ENCODE measurements around the gene ABT1. TPM values are rescaled to one million over a fixed set of nuclear protein-coding genes. Genes with fewer than 3 reads are reported as not detected.

The ABT1 gene
- total RNA-seq, 1 donor from 2014 or later, result 10.9 TPM

DNA sequence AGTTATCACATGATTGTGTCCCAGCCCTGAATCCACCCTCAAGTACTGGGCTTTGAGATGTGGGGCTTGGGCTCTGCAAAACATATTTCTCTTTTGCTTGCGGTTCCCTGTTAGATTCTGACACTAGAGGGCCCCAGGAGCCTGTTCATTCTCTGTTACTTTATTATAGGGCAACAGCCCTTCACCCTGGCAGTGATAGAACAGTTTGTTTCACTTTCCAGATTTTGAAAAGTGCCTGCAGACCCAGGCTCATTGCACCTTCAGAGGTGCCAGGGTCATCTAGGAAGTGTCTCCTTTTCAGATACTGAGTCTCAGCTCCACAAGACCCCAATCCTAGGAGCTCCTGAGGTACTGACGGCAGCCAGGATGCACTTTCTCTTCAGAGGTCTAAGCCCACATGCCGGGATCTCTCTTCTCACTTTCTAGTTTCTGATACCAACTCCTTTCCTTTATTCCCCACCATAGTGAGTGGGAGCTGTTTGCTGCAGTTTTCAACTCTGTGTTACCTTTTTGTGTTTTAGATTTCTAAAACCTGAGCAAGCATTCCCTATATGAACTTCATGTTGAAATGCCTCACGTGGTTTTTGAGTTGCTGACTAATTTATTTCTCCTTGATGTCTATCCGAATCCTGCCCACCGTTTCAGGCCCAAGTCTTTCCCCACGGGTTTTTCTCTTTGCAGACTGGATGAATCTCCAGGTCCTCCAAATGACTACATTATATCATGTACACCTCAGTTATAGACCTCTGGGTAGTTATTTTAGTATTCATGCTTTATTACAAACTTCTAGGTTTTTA, 10.9 kb downstream of the ABT1 start:
- no peak for DNase-seq

DNA sequence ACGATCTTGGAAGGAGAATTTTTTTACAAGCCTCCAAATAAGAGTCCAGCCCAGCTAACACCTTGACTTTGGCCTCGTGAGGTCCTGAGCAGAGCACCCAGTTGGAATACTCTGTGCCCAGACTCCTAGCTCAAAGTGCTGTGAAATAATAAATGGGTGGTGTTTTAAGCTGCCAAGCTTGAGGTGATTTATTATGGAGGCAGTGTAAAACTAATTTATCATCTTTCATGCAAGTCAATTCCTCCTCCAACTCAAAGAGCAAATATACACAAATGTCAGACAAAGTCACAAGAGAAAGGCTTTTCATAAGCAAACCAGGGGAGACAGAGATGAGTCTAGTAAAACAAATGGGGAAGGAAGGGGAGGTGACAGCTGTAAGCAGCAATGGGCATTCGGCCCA, 12.7 kb downstream of the ABT1 start:
- no peak for DNase-seq

DNA sequence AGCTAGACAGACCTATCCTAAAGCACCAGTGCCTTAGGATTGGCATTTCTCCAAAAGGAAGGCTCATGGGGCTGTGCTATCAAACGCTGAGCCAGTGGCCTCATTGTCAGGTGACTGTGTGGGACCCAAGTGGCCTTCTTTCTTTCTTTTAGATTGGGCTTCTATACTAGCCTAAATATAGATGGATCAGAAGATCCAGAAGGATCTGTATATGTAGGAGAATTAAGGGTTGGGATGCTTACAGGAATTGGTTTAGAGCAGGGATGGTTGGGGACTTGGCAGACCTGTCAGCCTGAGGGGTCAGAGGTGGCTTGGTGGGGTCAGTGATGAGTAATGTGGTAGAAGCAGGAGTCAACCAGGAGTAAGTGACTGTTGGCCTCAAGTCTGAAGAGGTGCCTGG, 14.8 kb downstream of the ABT1 start:
- DNase-seq, result no peak

DNA sequence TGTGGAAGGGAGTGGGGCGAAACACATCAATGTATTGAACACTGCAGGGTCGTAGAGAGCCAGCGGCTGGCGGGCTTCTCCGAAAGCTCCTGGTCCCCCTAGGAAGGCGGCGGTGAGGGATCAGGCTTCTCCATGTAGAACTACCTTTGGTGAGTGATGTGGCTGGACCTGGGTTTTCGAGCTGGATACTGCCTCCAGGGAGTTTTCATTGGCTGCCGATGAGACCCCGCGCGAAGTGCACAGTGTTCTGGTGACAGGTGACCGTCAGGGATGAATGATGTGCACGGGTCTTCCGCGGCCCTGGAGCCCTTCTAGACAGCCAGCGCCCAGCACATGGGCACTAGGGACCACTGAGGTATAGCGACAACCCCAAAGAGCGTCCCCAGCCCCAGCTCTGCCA, 16.4 kb downstream of the ABT1 start:
- no peak for DNase-seq

DNA sequence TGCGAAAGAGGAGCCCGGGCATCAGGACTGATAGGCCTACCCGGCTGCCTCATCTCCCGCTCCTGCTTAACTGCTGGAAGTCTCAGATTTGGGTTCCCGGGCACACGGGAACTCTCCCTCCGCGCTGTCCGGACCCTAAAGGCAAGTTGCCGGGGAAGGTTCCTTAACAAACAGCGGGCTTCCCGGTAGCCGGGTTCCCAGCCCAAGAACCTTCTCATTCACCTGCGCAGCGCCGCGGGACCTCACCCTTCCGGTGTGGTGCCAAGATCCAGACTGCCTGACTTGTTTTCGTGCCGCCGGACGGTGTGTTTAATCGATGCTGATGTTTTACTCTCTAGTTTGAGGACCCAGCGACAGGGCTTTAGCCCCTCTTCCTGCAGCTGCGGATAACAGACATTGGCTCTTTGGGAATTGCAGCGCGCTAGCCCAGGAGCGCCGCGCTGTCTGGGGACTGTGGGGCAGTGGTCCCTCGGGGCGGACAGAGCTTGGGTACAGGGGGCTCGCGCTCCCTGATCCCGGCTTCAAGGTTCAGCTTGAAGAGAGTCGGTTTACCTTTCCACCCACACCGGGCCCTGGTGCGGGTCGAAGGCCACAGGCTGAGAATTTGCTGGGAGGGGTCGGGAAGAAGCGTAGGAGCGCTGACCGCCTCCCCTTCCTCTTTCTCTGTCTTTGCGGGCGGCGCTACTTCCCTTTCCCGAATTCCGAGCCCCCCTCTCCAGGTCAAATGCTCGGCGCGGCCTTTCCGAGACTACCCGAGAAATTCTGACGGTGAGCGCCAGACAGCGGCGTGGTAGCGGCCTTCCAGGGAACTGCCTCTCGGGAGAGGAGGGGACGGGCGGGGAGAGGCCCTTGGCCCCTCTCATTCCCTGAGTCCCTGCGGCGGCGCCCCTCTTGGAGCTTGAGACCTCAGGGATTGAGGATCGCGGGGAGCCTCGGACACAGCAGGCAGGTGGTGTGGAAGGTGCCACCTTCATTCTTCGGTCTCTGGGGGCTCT, 17.2 kb downstream of the ABT1 start:
- DNase-seq, result no peak

DNA sequence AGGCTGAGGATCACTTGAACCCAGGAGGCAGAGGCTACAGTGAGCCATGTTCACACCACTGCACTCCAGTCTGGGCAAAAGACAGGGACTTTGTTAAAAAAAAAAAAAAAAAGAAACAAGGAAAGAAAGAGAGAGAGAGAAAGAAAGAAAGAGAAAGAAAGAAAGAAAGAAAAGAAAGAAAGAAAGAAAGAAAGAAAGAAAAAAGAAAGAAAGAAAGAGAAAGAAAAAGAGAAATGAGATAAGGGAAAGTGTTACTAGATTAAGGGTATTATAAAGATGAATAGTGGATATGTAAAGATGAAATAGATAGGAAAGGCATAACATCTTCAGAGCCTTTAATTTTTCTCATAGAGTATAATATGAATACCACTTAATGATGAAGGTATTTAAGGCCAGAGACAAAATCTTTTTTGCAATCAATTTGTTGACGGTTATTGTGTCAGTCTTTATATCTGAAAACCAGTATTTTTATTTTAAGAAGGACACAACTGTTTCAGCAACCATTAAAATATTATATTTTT, 26.6 kb downstream of the ABT1 start:
- DNase-seq, result no peak

DNA sequence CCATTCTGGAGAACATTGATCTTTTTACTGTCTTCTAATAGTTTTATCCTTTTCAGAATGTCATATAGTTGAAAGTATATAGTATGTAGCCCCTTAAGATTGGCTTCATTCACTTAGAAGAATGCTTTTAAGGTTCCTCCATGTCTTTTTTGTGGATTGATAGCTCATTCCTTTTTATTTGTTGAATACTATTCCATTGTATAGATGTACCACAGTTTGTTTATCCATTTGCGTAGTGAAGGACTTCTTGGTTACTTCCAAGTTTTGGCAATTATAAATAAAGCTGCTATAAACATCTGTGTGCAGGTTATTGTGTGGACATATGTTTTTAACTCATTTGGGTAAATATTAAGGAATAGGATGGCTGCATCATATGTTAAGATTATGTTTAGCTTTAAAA, 27.8 kb downstream of the ABT1 start:
- no peak for DNase-seq

DNA sequence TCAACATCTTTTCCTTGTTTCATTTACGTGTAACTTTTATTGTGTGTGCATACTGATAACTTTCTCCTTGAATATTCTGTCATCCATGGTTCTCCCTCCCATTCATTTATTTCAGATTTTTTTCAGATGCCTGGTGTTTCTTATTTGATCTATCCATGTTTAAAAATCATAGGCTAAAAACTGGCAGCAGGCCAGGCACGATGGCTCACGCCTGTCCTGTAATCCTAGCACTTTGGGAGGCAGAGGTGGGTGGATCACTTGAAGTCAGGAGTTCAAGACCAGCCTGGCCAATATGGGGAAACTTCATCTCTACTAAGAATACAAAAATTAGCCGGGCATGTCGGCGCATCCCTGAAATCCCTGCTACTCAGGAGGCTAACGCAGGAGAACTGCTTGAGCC, 31.1 kb downstream of the ABT1 start:
- DNase-seq, result no peak

DNA sequence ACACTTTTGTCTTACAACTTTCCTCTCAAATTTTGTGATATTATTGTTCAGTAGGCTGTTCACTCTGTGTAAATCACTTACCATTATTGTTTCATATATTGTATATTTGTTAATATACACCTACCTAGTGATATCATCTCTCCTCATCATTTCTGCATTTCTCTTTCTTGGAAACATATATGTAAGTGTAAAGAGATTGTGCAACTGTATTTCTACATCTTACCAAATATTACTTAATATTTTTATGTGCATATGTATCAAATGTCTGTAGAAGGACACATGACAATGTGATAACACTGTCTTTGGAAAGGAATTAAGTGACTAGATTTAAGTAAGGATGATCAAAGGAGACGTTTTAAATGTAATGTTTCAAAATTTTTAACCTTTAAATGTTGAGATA, 32.6 kb downstream of the ABT1 start:
- no peak for DNase-seq

DNA sequence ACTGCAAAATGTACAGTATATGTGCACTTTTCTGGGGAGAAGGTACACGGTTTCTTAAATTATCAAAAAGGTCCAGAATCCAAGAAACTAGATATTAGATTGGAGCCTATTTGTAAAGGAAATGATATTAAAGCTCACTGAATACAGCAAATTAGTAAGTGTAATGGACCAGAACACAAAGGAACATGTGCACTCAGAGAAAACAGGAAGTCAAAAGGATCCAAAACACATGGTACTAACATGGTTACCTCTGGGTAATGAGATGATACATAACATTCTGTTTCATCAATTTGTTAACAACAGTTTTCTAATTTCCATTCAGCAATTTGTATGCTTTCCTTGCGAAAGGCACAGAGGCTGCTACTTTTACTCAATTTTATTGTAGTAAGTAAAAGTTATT, 44.1 kb downstream of the ABT1 start:
- DNase-seq, result no peak

DNA sequence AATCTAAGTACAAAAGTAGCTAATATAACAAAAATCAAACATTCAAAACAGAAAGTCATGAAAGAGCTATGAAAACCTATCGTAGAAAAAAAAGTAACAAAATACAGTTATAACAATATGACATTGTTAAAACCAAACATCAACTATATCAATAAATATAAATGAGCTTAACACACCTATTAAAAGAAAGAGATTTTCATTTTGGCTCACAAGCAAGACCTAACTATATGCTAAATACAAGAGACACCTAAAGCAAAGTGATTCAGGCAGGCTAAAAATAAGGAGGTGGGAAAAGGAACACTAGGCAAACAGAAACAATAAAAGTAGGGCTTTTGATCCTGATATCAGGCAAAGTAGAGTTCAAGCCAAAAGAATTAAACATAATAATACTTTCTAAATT, 49.3 kb downstream of the ABT1 start:
- no peak for DNase-seq

Other genes with a start within 250 kb of the ABT1 start
- 2.3 TPM for gene BTN3A2, start 231.8 kb upstream of the ABT1 start, total RNA-seq
- gene BTN2A2, start 213.8 kb upstream of the ABT1 start, total RNA-seq, result 4.2 TPM
- 17.5 TPM for gene BTN3A1, start 194.7 kb upstream of the ABT1 start, total RNA-seq
- gene BTN3A3, start 156.4 kb upstream of the ABT1 start, total RNA-seq, result 2.8 TPM
- 13.1 TPM for gene BTN2A1, start 139.0 kb upstream of the ABT1 start, total RNA-seq
- gene BTN1A1, start 96.7 kb upstream of the ABT1 start, total RNA-seq, result not detected
- gene HMGN4, start 58.6 kb upstream of the ABT1 start, total RNA-seq, result 65.8 TPM
- 46.5 TPM for gene ZNF322, start 62.8 kb downstream of the ABT1 start, total RNA-seq

Measured in occipital lobe (tissue), 2 donors.